OCI-LY3 (cell line): ENCODE data around the gene KCTD16.

ENCODE experiments used
- H2AFZ ChIP-seq: fragments of 200-600, 300-600 bp; shearing (Covaris generic); 2 replicates; pipeline ENCODE4 v1.6.0; 2014; ENCODE audit warnings: antibody characterized with exemption, low read depth, low read length
- H3K27ac ChIP-seq: fragments of 200-600, 300-600 bp; sonication (generic); 2 replicates; pipeline ENCODE4 v1.5.1; 2014; ENCODE audit warnings: mild to moderate bottlenecking, low read length, moderate library complexity, mixed read lengths
- H3K27me3 ChIP-seq: fragments of 200-600, 300-600 bp; sonication (generic); 2 replicates; pipeline ENCODE4 v1.6.1; 2014; ENCODE audit warnings: low read depth, low read length, mixed read lengths
- H3K36me3 ChIP-seq: fragments of 200-600, 300-600 bp; sonication (generic); replicated peaks from 2 replicates; pipeline ENCODE3; 2014; ENCODE audit warnings: low read depth, low read length, mixed read lengths
- H3K4me1 ChIP-seq: fragments of 300-600, 200-600 bp; sonication (generic); 2 replicates; pipeline ENCODE4 v1.6.1; 2014; ENCODE audit warnings: low read length, mixed read lengths
- H3K4me2 ChIP-seq: fragments of 200-600, 300-600 bp; sonication (generic); 2 replicates; pipeline ENCODE4 v1.6.1; 2014; ENCODE audit warnings: low read length, mixed read lengths
- H3K4me3 ChIP-seq: fragments of 300-600, 200-600 bp; sonication (generic); 2 replicates; pipeline ENCODE4 v1.5.1; 2014; ENCODE audit warnings: antibody characterized with exemption, mild to moderate bottlenecking, low read length, moderate library complexity
- H3K79me2 ChIP-seq: fragments of 300-600, 200-600 bp; shearing (Covaris generic); 2 replicates; pipeline ENCODE4 v1.6.1; 2014; ENCODE audit warnings: mild to moderate bottlenecking, low read length, mixed read lengths
- H3K9ac ChIP-seq: fragments of 300-600, 200-600 bp; shearing (Covaris generic); 2 replicates; pipeline ENCODE4 v1.6.0; 2014; ENCODE audit warnings: mild to moderate bottlenecking, low read length, moderate library complexity
- H3K9me3 ChIP-seq: fragments of 200-600, 300-600 bp; shearing (Covaris generic); 2 replicates; pipeline ENCODE4 v1.6.1; 2014; ENCODE audit warnings: low read length, mixed read lengths; ENCODE audit not compliant: insufficient read depth
- H4K20me1 ChIP-seq: fragments of 200-600, 300-600 bp; sonication (generic); 2 replicates; pipeline ENCODE4 v1.6.1; 2016; ENCODE audit warnings: low read length, mixed read lengths; ENCODE audit not compliant: insufficient read depth
- EZH2phosphoT487 ChIP-seq: fragments of 200-600 bp; shearing (Covaris generic); IDR thresholded peaks from 2 replicates; pipeline ENCODE4 v1.6.1; 2018; ENCODE audit warnings: antibody characterized with exemption, mixed run types, low read depth
- TF ChIP-seq, protein P1 (sequence below): fragments of 200-600, 300-600 bp; sonication (generic); IDR thresholded peaks from 2 replicates; pipeline ENCODE4 v1.5.1; 2014; ENCODE audit warnings: antibody characterized with exemption, low read length, low read depth

KCTD16 gene

DNA sequence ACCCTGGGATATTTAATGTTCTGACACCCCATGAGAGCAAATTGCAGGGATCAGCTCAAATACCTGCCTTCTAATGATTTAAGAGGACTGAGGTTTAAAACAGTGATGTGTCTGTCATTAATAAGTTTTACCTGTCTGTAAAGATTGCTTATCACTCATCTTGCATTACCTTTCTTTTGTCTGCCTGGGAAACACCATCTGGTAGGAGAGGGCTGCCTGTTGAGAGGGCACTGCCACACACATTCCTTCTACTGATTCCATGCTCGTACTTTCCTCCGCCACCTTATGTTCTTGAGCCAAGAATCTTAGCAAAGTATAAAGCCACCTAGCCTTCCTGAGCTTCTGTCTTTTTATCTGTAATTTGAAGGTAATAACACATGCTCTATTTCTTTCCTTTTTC, 118.6 kb downstream of the KCTD16 start:
- Histone ChIP-seq H3K36me3 (no peaks in the 10 kb centered on the region), H3K9me3 (no peaks in the 10 kb centered on the region), H3K79me2 (no peaks in the 10 kb centered on the region), H3K4me2 (no peak overlapping the region), H4K20me1 (no peaks in the 10 kb centered on the region), H3K4me1 (no peaks in the 10 kb centered on the region), H3K27me3 (no peaks in the 10 kb centered on the region), H3K9ac (no peak overlapping the region), H3K4me3 (no peak overlapping the region), H2AFZ (no peak overlapping the region), H3K27ac (no peak overlapping the region)
- TF ChIP-seq, protein P1, sequence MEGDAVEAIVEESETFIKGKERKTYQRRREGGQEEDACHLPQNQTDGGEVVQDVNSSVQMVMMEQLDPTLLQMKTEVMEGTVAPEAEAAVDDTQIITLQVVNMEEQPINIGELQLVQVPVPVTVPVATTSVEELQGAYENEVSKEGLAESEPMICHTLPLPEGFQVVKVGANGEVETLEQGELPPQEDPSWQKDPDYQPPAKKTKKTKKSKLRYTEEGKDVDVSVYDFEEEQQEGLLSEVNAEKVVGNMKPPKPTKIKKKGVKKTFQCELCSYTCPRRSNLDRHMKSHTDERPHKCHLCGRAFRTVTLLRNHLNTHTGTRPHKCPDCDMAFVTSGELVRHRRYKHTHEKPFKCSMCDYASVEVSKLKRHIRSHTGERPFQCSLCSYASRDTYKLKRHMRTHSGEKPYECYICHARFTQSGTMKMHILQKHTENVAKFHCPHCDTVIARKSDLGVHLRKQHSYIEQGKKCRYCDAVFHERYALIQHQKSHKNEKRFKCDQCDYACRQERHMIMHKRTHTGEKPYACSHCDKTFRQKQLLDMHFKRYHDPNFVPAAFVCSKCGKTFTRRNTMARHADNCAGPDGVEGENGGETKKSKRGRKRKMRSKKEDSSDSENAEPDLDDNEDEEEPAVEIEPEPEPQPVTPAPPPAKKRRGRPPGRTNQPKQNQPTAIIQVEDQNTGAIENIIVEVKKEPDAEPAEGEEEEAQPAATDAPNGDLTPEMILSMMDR: no peak
- no peak for TF ChIP-seq EZH2phosphoT487

- no peak overlapping the region for H3K27ac ChIP-seq
- no peak overlapping the region for H3K9ac ChIP-seq
- H3K4me1 ChIP-seq: no peaks in the 10 kb centered on the region
- H3K27me3 ChIP-seq: no peaks in the 10 kb centered on the region
- no peaks in the 10 kb centered on the region for H4K20me1 ChIP-seq
- no peaks in the 10 kb centered on the region for H3K9me3 ChIP-seq
- TF ChIP-seq, protein P1: no peak
- TF ChIP-seq EZH2phosphoT487: no peak
- H3K36me3 ChIP-seq: no peaks in the 10 kb centered on the region
- H3K4me2 ChIP-seq: no peak overlapping the region
- H3K79me2 ChIP-seq: no peaks in the 10 kb centered on the region
- H3K4me3 ChIP-seq: no peak overlapping the region
- no peak overlapping the region for H2AFZ ChIP-seq
Measured at GRCh38 chr5:144292029-144292428, 121.4 kb downstream of the KCTD16 start.

DNA sequence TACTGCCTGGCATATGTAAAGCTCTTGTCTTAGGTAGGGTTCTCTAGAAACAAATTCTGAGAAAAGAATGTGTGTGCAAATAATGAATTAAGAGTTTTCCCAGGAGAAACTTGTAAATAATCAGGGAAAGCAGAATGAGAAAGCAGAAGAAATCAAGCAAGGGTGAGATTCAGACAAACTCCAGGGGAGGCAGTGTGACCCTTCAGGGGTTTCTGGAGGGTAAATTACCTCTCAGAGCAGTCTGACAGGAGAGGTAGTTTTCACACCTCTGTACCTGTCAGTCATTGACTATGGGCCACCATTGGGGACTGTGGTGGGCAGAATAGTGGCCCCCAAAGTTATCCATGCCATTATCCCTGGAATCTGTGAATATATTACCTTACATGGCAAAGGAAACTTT, 124.6 kb downstream of the KCTD16 start:
- TF ChIP-seq EZH2phosphoT487: no peak
- TF ChIP-seq, protein P1: no peak
- no peak overlapping the region for H3K4me3 ChIP-seq

GRCh38 chr5:144297081-144297480, 126.4 kb downstream of the KCTD16 start:
- Histone ChIP-seq H3K4me1 (no peaks in the 10 kb centered on the region), H3K4me3 (no peak overlapping the region), H3K4me2 (no peak overlapping the region), H3K27ac (no peak overlapping the region), H2AFZ (no peak overlapping the region), H3K36me3 (no peaks in the 10 kb centered on the region), H3K79me2 (no peaks in the 10 kb centered on the region), H3K9me3 (no peaks in the 10 kb centered on the region), H3K9ac (no peak overlapping the region), H3K27me3 (no peaks in the 10 kb centered on the region), H4K20me1 (no peaks in the 10 kb centered on the region)
- TF ChIP-seq, protein P1: no peak
- no peak for TF ChIP-seq EZH2phosphoT487

More for the DNA sequence above, 124.6 kb downstream of the KCTD16 start:
- H3K4me1 ChIP-seq: no peaks in the 10 kb centered on the region
- H3K79me2 ChIP-seq: no peaks in the 10 kb centered on the region
- H4K20me1 ChIP-seq: no peaks in the 10 kb centered on the region
- no peak overlapping the region for H3K4me2 ChIP-seq
- H3K9ac ChIP-seq: no peak overlapping the region
- no peaks in the 10 kb centered on the region for H3K27me3 ChIP-seq
- H3K36me3 ChIP-seq: no peaks in the 10 kb centered on the region
- H3K27ac ChIP-seq: no peak overlapping the region
- H3K9me3 ChIP-seq: no peaks in the 10 kb centered on the region
- H2AFZ ChIP-seq: no peak overlapping the region
